Measurements from ENCODE around the gene GPLD1.

The GPLD1 gene

DNA sequence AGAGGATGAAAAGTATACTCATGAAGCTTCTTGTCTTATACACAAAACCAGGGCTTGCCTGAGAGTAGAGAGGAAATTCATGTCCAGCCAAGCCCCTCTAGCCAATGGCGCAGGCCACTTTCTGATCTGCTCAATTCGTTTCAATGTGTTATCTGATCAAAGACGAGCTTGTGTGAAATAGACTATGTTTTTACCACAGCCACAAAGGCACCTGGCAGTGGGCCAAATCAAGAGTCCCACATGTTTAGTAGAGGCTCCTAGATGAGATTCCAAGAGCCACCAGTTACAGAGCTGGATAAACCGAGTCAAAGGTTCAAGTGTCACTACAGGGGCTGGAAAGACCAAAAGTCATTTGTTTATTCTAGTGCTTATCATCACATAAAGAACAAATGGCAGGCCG is 34.9 kb downstream of the GPLD1 start:
- no peak overlapping the region for H3K4me3 ChIP-seq (ENCODE audit: low read length)
- no peak for DNase-seq (ENCODE audit: low read depth)
- TF ChIP-seq, protein P1, sequence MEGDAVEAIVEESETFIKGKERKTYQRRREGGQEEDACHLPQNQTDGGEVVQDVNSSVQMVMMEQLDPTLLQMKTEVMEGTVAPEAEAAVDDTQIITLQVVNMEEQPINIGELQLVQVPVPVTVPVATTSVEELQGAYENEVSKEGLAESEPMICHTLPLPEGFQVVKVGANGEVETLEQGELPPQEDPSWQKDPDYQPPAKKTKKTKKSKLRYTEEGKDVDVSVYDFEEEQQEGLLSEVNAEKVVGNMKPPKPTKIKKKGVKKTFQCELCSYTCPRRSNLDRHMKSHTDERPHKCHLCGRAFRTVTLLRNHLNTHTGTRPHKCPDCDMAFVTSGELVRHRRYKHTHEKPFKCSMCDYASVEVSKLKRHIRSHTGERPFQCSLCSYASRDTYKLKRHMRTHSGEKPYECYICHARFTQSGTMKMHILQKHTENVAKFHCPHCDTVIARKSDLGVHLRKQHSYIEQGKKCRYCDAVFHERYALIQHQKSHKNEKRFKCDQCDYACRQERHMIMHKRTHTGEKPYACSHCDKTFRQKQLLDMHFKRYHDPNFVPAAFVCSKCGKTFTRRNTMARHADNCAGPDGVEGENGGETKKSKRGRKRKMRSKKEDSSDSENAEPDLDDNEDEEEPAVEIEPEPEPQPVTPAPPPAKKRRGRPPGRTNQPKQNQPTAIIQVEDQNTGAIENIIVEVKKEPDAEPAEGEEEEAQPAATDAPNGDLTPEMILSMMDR (conservative IDR thresholded peaks at IDR 0.05; ENCODE audit: low read depth, low read length) = no peak

DNA sequence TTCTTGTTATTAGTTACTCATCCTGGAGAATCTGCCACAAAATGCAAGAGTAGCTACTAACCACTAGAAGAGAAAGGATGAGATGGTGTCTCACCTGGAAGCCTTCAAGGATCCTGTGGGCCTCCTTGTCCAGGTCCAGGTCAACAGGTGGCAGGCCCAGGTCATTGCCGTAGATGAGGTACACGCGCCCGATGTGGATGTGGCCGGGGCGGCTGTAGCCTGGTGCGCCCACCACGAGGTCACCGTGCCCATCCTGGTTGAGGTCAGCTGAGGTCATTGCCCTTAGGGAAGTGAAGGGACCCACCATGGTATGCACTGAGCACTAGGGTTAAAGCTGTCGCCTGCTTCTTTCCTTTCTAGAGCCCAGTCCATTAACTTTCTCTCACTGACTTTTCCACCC is 35.5 kb downstream of the GPLD1 start:
- no peak for DNase-seq (ENCODE audit: low read depth)
- no peak overlapping the region for H3K4me3 ChIP-seq (ENCODE audit: low read length)
- TF ChIP-seq, protein P1 (conservative IDR thresholded peaks at IDR 0.05; ENCODE audit: low read depth, low read length) = no peak

DNA sequence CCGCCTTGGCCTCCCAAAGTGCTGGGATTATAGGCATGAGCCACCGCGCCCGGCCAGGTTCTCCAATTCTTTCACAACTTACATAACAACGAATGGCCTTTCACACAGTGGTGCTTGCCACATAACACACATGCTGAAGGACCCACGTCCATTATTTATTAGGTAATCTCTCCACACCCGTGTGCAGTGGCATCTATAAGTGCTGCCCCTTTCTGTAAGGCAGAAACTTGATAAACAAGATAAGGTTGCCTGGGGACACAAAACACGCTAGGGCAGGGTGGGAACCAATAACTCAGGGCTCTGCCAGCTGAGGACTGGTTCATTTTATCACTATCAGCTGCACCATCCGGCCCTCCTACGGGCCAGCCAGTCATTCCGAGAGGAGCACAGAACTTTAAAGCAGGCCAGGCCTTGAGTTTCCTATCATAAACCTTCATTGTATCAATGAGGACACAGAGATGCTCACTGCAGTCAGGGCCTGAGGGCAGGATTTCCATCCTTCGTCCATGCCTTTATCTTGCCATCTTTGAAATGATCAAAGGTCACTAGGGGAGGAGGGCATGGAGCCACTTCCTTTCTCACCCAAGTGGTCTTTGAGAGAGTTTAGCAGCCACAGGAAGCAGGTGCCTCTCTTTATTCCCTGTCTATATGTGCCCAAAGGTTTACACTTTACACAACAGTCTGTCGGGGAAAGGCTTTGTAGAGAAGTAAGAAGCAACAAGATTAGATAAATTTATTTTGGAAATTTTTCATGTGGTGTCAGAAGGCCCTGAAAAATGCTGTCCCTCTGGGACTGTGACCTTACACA is 37.6 kb downstream of the GPLD1 start:
- no peak overlapping the region for H3K4me3 ChIP-seq (ENCODE audit: low read length)
- TF ChIP-seq, protein P1 (conservative IDR thresholded peaks at IDR 0.05; ENCODE audit: low read depth, low read length) = no peak

DNA sequence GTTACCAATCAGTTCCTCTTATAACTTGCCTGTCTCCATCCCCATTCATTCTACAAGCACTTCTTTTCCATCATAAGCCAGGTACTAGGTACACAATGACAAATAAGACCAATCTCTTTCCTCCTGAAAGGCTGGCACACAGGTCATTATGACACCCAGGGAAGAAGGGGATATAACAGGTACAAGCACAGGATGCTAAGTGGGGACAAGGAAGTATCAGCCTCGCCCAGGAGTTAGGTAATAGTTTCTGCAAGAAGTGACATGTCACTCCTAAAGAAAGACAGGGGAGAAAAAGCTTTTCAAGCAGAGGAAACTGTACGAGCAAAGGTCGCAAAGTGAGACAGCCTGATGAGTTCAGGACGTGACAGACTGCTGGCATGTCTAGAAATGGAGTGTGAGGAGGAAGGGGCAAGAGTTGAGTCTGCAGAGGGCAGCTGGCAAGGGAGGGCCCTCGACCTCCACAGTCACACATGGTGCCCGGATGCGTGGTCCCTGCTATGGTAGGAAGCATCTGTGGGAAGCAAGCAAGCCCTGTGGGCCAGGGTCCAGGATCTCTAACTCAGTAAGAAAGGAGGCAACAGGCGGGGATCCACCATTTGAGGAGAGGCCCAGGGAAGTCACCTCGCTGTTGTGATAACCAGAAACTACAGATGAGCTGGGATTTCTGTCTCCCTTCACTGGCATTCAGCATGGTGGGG is 40.4 kb downstream of the GPLD1 start:
- no peak overlapping the region for H3K4me3 ChIP-seq (ENCODE audit: low read length)
- TF ChIP-seq, protein P1 (conservative IDR thresholded peaks at IDR 0.05; ENCODE audit: low read depth, low read length) = no peak
- DNase-seq (ENCODE audit: low read depth) = no peak

More for the DNA sequence above, 37.6 kb downstream of the GPLD1 start:
- DNase-seq (ENCODE audit: low read depth) = no peak

DNA sequence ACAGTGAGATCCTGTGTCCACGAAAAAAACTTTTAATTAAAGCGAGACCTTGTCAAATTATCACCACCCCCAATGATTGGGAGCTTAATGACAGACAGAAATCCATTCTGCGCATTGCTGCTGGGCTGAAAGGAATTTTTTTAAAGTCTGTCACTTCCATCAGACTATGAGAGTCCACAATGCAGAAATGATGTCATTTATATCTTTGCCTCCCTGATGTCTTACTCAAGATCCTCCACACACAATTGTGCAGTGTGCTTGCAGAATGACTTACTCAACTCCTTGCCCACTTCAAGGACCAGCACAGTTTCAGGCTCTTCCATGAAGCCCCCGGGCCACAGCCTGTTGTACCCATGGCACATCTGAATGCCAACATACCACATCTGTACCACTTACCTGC is 41.0 kb downstream of the GPLD1 start:
- TF ChIP-seq, protein P1 (conservative IDR thresholded peaks at IDR 0.05; ENCODE audit: low read depth, low read length) = no peak
- no peak for DNase-seq (ENCODE audit: low read depth)
- no peak overlapping the region for H3K4me3 ChIP-seq (ENCODE audit: low read length)

DNA sequence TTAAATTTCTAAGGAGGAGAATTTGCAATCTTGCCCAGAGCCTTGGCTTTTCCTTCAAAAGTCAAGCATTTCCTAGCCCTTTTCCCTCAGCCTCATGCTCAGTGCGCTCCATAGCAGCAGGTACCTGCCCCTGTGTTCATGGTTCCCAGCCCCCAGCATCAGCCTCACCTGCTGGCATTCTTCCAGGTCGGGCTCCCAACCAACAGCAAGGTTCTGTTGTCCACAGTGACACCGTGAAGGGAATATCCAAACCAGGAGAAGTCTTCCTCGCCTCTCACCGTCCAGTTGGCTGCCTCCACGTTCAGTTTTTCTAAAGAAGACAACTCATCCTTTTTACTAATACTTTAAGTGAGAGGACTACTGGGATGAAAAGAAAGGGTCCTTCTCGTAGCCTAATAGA is 42.7 kb downstream of the GPLD1 start:
- no peak overlapping the region for H3K4me3 ChIP-seq (ENCODE audit: low read length)
- no peak for DNase-seq (ENCODE audit: low read depth)
- TF ChIP-seq, protein P1 (conservative IDR thresholded peaks at IDR 0.05; ENCODE audit: low read depth, low read length) = no peak

DNA sequence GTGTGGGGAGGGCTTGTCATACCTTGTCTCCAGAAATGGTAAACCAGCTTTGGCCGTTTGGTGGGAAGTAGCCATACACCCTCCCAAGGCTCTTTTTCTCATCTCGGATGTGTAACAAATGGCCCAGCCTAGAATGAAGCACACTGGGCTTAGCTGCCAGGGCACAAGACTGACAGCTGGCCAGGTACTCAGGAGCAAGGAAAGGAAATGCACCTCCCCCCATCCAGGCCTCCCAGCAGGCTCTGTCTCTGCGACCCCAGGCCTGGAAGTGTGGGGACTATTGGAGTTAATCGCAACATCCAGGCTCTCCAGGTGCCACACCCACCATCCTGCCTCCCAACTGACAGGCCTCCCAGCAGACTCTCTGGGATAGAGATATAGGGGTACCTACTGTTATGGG is 43.7 kb downstream of the GPLD1 start:
- H3K4me3 ChIP-seq (ENCODE audit: low read length) = no peak overlapping the region
- TF ChIP-seq, protein P1 (conservative IDR thresholded peaks at IDR 0.05; ENCODE audit: low read depth, low read length) = no peak
- DNase-seq (ENCODE audit: low read depth) = no peak
